AG04449 (cell line): ENCODE data around the gene ARMC2.

ENCODE experiments used
- CTCF ChIA-PET: fragments of 350-600 bp; formaldehyde crosslinking; extraction: SDS; loops from one replicate; lab custom pipeline; 2021; ENCODE audit warnings: antibody characterized with exemption; lab: Yijun Ruan, JAX
- POLR2A ChIA-PET: fragments of 400-600, 350-600 bp; formaldehyde crosslinking; extraction: SDS; loops from one replicate; lab custom pipeline; 2020; ENCODE audit warnings: antibody characterized with exemption, inconsistent platforms; lab: Yijun Ruan, JAX
- DNase-seq: peaks from one replicate; pipeline ENCODE4 v3.0.0-alpha.2; 2010; ENCODE audit warnings: low read depth, low spot score
- H3K4me3 ChIP-seq: 2 replicates; pipeline ENCODE4 v1.5.1; 2011; ENCODE audit warnings: low read depth, mild to moderate bottlenecking, control low read depth, low read length
- CTCF ChIP-seq: IDR thresholded peaks from one replicate; pipeline ENCODE4 v1.5.1; 2011; ENCODE audit warnings: mild to moderate bottlenecking, moderate library complexity, low read length, control low read depth, inconsistent platforms; ENCODE audit not compliant: insufficient read depth; ENCODE audit errors: missing control alignments

ARMC2 gene

GRCh38 chr6:108875161-108875555, 26.9 kb downstream of the ARMC2 start:
- ChIA-PET CTCF (interaction anchor here (1.6 kb wide), 1 partner anchor 18 kb away, joined by 6 read pairs; no protein-coding TSS in a partner anchor), POLR2A (no interaction called here)
- H3K4me3 ChIP-seq = no peak overlapping the region
- DNase-seq = no peak
- TF ChIP-seq CTCF = no peak

DNA sequence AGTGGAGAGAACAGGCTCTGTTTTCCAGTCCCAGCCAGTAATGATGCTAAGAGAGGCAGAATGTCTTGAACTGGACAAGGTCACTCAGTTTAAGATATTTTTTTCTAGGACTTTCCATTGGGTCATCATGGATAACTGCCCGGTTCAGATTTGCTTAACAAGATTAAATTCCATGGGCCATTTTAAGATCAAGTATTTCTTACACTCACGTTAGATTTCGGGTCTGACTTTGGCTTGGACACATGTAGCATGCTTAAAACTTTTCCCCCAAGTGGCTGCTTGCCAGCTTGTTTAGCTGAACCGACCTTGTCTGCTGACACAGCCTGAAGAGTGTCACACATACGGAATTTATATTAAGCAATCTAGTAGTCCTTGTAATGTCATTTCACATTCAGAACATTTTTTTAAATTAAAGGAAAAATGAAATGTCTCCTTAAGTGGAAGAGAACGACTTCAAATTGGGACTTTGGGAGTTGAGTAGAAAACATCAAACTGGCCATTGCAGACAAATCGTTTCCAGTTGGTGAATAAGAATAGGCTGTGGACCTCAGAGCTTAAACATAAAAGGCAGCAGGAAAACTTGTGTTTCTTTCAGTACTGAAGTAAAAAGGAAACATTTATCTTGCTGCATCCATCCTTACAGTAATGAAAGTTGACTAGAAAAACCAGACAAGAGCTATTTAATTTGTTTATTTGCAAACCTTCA, 29.0 kb downstream of the ARMC2 start:
- no peak for TF ChIP-seq CTCF
- ChIA-PET POLR2A (no interaction called here), CTCF (interaction anchor here (1.0 to 1.4 kb wide), 2 partner anchors 10 to 17 kb away, joined by 3 to 6 read pairs; no protein-coding TSS in a partner anchor)
- DNase-seq = peak; percentile 34
- H3K4me3 ChIP-seq = no peak overlapping the region

GRCh38 chr6:108878942-108879341, 30.7 kb downstream of the ARMC2 start:
- ChIA-PET POLR2A (no interaction called here), CTCF (no interaction called here)
- no peak for TF ChIP-seq CTCF
- H3K4me3 ChIP-seq = no peak overlapping the region
- DNase-seq = no peak

- POLR2A ChIA-PET = no interaction called here
- no peak for TF ChIP-seq CTCF
- H3K4me3 ChIP-seq = no peak overlapping the region
- DNase-seq = no peak
- CTCF ChIA-PET = interaction anchor here (1.4 to 6.7 kb wide), 2 partner anchors 11 to 341 kb away, joined by 9 to 66 read pairs; no protein-coding TSS in a partner anchor
These were observed 35.0 kb downstream of the ARMC2 start for GRCh38 chr6:108883172-108883571.

DNA sequence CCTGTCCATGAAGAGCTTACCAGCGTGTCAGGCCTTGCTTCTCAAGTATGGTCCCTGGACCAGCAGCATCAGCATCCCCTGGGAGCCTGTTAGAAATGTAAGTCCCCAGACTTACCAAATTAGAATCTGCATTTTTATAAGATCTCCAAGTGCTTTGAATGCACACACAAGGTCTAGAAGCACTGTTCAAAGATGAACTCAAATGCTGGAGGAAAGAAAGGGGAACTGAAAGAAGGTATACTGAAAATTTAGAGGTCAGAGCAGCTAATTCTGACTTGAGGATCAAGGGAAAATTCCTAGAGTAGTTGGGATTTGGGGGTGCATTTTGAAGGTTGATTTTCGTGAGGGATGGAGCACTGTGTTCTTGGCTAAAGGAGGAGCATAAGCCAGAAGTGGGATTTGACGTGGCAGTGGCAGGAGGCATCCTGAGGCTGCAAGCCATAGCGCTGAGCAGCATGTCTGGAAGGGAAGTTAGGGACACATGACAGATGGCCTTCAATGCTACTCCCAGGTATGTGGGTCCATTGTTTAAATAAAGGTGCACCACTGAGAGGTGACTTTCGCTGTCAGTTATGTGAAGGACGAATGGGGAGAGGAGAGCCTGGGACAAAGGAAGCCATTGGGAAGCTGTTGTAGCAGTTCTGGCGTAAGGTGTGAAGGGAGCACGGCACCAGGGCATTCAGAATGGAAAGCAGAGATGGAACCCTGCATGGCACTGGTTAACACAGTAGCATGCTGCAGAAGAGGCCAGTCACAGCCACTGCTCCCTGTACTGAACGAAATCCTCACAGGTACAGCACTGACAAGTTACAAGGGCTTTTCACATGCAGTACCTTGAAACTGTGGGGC, 36.2 kb downstream of the ARMC2 start:
- CTCF ChIA-PET = interaction anchor here (0.9 to 6.7 kb wide), 4 partner anchors 10 to 342 kb away, joined by 3 to 66 read pairs (median 10); no protein-coding TSS in a partner anchor
- no peak for DNase-seq
- no peak for TF ChIP-seq CTCF
- H3K4me3 ChIP-seq = no peak overlapping the region
- POLR2A ChIA-PET = no interaction called here

DNA sequence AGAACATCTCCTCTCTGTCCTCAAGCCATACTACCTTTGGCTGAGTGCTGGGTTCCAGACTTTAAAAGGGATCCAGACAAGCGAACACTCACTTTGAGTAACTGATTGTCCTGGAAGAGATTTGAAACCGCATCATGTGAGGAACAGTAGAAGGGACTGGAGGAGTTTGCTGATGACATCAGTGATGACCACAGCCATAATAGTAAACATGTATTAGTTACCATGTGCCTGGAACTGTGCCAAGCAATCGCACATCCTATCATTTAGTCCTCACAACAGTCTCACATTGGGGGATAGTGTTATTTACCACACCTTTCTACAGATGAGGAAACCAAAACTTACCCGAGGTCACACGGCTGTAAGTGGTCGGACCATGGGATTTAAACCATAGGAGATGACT, 39.8 kb downstream of the ARMC2 start:
- H3K4me3 ChIP-seq = no peak overlapping the region
- TF ChIP-seq CTCF = no peak
- no peak for DNase-seq
- ChIA-PET POLR2A (no interaction called here), CTCF (interaction anchor here (0.9 to 3.8 kb wide), 2 partner anchors 18 to 347 kb away, joined by 3 to 28 read pairs; no protein-coding TSS in a partner anchor)
